Measurements from ENCODE around the gene NIPA2.

NIPA2 gene

DNA sequence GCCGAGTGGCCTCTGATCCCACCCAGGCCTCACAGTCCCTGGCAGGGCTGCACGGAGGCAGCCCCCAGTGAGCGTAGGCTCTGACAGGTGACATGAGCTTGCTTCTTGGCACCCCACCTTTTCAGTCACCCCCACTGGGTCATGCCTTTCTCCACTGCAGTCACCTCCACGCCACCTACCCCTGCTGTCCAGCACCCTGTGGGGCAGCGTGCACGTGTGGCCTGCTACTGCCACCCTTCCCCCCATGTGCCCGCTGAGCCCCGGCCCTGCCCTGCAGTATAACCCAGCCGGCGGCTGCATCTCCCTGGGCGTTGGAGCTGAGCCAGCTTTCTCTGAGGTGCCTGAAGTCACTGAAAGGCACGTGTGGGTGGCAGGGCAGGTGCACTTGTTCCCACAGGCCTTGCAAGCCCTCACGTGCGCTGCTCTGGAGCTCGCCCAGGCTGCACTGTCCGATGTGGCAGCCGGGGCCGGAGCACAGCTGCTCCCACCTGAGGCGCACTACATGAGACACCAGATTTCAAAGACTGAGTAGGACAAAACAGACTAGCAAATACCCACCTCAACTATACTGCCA is 65.6 kb downstream of the NIPA2 start:
- no peak for DNase-seq

DNA sequence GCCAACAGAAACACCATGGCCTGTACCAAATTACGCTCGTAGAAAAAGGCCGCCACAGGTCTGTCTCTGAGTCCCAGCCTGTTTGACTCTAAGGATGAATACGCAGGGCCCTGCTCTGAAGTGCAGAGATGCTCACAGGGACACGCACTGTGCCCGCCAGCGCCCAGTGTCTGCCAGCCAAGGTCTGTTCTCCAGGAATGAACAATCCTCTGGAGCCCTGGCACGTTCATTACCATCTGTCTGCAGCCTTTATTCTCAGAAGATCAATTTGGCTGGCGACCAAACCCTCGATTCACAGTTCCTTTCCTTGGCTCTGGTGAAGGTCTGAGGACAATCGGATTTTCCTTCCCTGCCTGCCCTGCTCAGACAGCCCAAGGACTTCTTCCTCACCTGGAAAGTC is 66.3 kb downstream of the NIPA2 start:
- no peak for DNase-seq

DNA sequence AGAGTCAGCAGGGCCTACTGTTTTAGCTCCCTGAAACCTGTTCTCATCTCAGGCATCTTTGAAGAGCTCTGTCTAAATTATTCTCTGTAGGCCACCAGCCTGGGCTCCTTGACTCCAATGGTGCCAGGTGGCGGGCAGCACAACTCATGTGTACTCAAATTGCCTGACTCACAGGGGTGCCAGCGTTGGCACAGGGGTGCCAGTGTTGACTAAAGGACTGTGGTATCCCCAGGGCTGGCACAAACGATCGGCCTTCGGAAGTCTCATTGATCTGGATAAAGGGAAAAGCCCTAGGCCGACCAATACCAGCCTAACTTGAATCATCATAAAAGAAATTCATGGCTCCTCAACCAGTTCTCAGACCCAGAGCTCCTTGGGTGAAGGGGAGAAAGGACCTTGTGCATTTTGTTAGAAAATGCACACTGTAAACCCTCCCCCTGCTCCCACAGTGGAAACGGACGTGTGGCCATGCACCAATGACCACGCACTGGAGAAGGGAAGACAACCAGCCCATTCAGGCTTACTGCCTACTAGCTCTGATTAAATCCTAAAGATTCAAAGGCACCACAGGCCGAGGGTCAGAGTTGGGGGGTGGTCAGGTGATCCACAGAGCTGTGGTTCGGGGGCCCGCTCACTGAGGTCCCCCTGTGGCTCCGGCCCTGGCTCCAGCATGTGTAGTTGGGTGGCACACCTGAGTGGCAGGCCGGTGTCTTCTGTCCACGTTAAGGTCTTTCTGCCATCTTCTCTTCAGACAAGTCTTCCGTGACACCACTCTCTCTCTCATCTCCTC is 68.9 kb downstream of the NIPA2 start:
- DNase-seq, result no peak

DNA sequence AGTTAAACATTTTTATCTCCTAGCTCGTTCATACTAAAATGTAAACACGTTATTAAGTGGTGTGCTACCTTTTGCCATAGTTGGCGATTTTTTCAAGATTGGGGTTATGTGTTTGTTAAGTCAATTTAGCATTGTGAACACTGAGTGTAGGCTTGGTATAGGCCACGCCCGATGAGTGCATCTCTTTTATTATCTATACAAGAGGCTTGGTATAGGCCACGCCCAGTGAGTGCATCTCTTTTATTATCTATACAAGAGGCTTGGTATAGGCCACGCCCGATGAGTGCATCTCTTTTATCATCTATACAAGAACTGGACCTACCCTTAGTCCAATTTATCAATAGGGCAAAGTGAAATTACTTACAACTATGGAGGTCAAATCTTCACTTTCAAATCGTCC is 70.4 kb downstream of the NIPA2 start:
- DNase-seq, result no peak

DNA sequence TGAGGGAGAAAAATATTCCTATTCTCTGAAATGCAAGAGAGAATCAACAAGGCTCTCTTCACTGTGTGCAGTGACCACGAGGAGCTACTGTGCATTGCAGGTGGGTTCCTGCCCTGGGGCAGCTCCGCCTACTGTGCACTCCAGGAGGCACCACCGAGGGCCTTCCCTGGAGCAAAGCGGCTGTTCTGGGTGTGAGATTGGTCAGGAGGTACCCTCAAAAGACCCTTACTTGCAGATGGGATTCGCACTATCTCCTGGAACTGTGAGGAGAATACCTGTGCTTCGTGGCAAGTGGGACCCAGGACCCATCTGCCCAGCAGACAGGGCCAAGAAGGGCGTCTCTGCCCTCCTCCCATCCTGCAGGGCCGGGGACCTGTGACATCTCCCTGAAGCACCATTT is 72.8 kb downstream of the NIPA2 start:
- no peak for DNase-seq

DNA sequence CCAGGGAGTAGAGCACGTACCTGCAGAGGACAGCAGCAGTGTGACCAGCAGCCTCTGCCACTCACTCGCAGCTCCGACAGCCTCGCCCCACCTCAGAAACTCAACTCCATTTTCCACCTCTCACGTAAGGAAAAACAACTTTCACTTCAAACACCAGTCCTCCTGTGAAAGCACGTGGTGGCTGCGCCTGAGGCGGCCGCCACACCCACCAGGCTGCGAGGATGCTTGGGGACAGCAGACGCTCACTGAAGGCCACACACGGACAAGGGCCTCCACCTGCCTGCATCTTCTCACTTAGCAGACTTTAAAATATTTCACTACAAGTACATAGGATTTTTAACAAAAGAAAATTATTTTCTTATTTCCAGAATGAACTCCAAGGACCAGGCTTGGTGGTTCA is 73.8 kb downstream of the NIPA2 start:
- DNase-seq, result no peak

DNA sequence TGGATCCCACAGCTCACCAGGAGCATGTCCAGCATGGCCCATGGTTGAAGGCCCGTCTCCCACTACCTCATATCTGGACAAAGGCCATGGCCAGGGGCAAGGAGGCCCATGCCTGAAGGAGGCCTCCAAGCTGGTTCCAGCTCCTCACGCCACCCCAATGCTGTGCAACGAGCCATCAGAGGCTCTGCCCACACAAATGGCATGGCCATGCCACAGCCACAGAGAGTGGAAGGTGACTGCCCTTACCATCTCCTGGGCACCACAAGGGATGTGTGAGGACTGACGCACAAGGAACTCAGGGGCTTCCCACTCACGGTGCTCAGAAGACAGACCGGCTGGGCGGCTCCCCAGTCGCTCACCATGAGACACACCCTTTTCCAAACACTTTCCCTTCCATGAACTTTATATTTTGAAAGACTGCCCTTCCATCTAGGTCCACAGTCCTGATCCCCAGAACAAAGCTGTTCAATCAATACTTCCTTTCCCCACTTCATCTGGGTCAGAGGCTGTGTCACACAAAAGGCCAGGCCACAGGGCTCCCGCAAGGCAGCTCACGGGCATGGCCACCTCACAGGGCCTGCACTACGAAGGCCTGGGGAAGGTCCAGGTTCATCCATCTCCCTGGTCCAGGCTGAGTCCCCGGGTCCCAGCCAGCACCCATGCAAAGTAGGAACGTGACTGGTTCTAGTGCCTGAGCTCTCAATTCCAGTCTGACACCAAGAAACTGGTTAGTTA is 75.3 kb downstream of the NIPA2 start:
- no peak for DNase-seq

DNA sequence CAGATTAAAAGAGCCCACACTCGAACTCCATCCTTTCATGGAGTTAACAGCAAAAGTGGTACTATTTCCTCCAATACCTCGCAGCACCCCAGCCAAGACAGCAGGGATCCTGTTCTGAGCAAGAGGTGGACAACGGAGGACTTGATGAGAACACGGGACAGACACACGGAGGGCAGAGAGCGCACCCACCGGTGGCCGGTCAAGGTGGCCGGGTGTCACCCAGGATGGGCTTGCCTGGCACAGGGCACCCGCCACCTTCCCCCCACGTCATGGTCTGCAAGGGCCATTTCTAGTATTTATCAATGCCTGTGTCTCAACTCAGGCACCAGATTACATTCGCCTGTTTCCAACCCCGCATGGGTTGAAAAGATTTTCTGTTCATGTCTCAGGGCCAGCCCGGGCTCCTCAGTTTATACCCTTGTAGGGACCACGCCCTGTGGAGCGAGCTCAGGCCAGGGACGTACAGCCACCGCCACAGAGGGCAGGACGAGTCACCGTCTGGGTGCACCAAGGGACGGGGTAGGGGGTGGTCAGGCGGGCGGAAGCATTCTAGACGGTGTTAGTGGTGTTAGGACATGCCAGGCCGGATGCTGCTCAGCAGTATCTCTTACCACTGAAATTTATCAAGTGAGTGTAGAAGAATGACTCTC is 77.5 kb downstream of the NIPA2 start:
- no peak for DNase-seq

DNA sequence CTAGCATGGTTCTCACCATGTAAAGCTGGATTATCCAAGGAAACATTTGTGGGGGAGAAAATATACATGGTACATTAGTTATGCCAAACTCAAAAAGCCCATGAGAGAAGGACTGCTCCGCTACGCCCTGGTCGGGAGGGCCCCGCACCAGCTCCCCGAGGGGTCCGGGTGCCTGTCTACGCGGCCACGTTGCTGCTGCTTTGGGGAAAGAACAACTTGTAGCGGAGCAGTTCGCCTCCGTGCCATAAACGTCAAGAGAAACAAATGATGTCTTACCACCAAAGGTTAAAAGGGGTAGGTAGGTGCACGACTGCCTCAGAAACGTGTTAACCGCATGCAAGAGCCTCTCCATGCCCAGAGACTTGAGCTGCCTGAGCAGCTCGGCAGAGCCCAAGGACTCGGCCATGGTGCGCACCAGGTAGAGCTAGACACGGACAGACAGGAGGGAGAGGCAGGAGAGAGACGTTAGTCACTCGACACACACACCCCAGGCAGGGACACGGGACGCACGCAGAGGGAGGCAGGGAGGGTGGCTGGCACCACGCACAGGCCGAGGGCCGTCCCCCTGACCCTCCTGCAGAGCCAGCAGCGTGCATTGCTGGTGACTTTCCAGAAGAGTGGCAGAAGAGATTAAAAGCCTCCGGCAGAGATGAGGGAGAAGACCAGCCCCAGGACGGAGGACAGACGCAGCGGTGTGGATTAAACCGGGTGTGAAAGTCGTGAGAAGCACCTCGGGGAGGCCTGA is 78.3 kb downstream of the NIPA2 start:
- DNase-seq, result no peak

DNA sequence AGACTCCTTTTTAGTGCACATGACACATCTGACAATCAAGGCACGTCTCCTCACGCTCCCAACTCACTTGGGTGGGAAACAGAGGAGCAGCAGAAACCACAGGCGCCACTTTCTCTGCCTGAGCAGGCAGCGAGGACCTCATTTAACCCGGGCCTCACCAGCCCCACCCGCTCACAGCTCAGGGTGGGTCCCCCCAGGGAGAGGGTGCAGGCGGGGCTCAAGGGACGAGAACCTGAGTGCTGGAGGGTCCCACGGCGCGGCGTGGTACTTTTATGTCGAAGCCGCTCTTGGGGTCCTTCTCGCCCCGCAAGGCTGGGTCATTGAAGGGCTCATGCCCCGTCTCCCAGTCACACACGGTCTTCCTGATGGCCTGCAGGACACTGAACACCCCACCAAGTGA is 79.1 kb downstream of the NIPA2 start:
- no peak for DNase-seq

Data from CD4-positive, alpha-beta T cell treated with Interleukin-12 subunit alpha and Interleukin-12 subunit beta, for 1 hour (primary cell).